Fibroblast of skin of left quadriceps (primary cell): ENCODE results near the gene ADCY2.
A peak's percentile ranks its signal among the peaks of the same experiment; 100 is the strongest.

Experiments
- DNase-seq, 2 experiments: peaks; one replicate each; pipeline ENCODE4 v3.0.0-alpha.2; 2013; ENCODE audit warnings: low read depth in 2 of 2

The ADCY2 gene

GRCh38 chr5:7784683-7785380 is 388.9 kb downstream of the ADCY2 start:
- DNase-seq: no peak

- DNase-seq: no peak
Measured at GRCh38 chr5:7787770-7788169, 391.8 kb downstream of the ADCY2 start.

DNA sequence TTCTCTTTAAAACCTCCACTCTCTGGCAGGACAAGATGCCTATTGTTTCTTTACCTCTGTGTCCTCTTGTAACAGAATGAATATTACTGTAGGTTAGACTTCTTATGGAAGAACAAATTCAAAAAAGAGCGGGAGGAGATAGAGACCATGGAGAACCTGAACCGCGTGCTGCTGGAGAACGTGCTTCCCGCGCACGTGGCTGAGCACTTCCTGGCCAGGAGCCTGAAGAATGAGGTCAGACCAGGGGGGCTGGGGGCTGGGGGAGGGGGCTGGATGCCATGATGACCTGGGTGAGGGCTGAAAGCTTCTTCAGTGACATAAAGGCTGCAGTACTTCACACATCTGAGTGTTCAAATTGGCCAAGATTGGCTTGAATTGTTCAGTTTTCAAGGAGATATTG is 393.6 kb downstream of the ADCY2 start:
- no peak for DNase-seq

DNA sequence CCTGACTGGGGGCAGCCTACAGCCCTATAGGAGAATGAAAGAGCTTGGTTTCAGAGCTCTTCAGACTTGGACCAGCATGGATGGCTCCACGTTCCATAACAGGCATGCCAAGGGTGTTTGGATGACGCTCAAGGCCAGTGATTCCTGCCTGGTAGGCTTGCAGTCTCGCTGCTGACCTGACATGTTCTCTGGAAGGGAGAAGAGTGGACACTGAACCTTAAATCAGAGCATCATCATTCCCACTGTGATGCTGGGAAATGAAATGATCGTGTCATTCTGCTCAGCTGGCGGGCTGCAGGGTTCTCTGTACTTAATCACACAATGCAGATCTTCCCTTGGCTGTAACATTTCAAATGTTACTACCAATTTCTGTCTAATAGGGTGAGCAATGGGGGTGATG is 398.0 kb downstream of the ADCY2 start:
- no peak for DNase-seq

- no peak for DNase-seq
Measured at GRCh38 chr5:7794311-7794710, 398.4 kb downstream of the ADCY2 start.

DNA sequence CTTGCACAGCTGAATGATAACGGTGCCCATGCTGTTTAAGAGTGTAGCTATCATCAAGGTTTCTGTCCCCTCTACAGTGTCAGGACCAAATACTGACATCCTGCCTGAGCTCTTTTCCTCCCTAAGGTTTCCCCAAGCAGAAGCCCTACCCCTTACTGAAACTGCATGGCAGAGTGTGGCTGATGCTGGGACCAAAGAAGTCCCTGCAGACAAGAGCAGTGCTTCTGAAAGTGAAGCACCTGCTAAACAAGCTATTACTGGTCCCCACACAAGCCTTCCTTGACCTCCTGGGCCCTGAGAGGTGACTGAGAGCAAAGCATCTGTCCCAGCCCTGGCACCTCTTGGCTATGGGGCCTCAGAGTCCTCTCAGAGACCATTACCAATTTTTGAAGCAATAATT is 398.9 kb downstream of the ADCY2 start:
- DNase-seq: no peak

DNA sequence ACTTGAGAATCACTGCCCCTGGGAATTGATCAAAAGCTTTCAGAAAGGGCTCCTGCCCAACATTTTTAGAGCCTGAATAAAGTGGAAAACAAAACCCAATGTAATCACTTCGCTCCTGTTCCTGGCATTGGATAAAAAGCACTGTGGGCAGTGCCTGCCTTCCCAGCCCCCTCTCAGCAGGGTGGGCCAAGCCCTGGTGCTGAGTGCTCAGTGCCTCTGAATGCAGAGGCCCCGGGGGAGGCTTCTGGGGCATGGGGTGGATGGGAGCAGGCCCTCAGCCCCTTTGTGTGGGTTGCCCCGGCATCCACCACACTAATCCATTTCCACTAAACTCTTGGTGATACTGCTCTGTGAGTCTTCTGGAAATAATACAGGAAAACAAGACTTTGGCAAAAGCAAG is 399.4 kb downstream of the ADCY2 start:
- DNase-seq: no peak

DNA sequence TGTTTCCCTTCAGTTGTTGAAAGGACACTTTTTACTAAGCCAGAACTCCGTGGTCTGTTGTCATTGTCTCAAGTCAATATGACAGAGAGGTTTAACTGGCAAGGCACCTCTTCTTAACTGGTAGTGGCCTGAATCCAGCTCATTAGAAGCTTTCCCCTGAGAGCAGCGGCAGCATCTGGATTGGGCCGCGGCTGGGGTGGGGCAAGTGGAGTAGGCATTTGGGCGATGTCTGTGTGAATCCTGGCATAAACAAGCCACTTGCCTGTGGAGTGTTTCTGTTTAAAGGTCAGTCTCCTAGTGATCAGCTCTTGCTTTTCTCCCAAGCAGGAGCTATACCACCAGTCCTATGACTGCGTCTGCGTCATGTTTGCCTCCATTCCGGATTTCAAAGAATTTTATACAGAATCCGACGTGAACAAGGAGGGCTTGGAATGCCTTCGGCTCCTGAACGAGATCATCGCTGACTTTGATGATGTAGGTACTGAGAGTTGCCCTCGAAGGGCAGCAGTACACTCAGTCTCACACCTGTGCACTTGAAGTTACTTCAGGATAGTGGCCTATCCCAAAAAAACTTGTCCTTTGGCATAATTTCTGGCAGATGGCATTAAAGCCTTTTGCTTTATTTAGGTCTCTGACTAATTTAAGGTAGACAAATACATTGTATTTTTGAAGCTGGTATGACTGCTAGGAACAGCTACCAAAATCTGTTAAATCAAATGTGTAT is 406.1 kb downstream of the ADCY2 start:
- DNase-seq: no peak

GRCh38 chr5:7802855-7803254 is 406.9 kb downstream of the ADCY2 start:
- no peak for DNase-seq

DNA sequence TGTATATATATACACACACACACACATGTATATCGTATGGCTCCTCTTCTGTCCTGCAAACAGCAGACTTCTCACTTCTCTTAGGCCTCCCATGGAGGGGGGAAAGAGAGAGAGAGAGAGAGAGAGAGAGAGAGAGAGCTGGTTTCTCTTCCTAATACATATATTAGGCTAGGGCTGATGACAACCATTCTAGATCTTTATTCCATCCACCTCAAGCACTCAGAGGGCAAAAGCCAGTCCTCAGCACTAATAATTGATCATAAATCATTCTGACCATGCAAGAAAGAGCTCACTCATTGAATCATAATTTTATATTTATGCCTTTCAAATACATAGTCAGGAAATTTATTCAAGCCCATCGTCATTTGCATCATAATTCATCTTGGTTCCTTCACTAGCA is 408.0 kb downstream of the ADCY2 start:
- no peak for DNase-seq

GRCh38 chr5:7805379-7805778 is 409.4 kb downstream of the ADCY2 start:
- DNase-seq: no peak

GRCh38 chr5:7808998-7809397 is 413.1 kb downstream of the ADCY2 start:
- no peak for DNase-seq

DNA sequence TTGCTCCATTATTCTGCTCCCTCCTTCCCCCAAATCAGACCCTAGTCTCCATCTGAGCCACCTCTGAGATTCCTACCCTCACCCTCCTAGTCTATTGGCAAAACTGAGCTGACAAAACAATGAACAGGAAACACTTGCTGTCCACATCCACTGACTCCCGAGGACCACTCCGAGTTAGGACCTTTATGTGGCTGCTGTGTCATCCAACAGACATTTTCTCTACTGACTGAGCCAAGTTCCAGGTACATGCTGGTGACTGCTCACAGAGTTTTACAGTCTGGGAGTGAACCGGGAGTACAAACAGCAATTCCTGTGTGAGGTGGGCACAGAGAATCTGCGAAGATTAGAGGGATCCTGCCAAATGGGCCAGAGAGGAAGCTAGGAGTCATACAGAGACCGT is 415.8 kb downstream of the ADCY2 start:
- DNase-seq: no peak

- no peak for DNase-seq
Measured at GRCh38 chr5:7813007-7813406, 417.1 kb downstream of the ADCY2 start.

DNA sequence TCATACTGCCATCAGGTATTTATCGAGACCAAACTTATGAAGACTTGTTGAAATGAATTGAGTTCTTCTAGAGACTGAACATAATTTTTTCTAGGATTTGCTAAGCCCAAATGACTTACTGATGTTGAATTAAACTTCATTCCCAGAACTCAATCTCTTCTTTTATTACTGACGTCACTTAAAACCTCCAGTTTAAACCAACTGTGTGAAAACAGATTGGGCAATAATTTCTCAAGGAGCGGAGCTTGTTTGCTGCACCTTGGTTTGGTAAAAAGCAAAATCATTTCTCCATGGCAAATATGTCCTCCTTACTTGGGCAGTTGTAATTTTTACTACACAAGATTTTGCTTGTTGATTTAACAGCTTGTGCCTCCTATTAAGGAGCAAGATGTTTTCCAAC is 417.6 kb downstream of the ADCY2 start:
- no peak for DNase-seq

- no peak for DNase-seq
Measured at GRCh38 chr5:7814816-7815215, 418.9 kb downstream of the ADCY2 start.

DNA sequence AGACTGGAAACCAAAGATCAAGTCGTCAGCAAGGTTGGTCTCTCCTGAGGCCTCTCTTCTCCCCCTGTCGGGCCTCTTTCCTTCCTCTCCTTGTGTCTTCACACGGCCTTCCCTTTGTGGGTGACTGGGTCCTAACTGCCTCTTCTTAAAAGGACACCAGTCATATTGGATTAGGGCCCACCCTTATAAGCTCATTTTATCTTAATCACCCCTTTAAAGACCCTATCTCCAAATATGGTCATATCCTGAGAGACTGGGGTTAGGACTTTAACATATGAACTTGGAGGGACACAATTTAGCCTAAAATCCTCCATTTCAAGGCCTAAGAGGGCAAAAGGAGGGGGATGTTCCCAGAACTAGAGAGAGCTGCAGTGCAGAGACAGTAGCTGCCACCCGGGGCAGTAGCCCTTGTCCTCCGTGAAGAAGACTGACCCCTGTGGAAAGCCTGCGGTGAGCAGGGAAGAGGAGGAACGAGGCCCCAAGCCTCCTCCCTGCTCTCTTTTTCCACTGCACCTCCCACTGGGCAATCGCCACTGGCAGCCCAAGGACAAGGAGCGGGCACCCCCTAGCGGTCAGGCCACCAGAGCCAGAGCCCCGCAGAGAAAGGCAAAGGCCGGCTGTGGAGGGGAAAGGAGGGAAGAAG is 420.1 kb downstream of the ADCY2 start:
- peak in 1 of 2 experiments; percentile 8 for DNase-seq

GRCh38 chr5:7816535-7816901 is 420.6 kb downstream of the ADCY2 start:
- no peak for DNase-seq

DNA sequence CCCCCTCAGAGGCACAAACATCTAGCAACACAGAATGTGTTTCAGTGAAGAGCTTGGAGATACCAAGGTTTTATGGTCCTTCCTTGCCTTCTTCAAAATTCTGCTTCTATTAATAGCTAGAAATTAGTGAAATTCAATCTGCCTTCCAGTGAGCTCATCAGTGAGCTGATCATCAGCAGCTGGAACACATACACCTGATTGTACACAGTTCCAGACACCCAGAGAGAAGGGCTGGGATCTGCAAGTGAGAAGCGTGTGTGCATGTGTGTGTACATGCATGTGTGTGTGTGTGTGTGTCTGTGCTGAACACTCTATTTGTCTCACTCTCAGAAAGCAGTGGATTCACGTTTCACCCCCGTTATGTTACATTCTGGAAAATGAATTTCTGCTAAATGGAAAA is 426.5 kb downstream of the ADCY2 start:
- DNase-seq: no peak

- no peak for DNase-seq
Measured at GRCh38 chr5:7823594-7823993, 427.7 kb downstream of the ADCY2 start.

DNA sequence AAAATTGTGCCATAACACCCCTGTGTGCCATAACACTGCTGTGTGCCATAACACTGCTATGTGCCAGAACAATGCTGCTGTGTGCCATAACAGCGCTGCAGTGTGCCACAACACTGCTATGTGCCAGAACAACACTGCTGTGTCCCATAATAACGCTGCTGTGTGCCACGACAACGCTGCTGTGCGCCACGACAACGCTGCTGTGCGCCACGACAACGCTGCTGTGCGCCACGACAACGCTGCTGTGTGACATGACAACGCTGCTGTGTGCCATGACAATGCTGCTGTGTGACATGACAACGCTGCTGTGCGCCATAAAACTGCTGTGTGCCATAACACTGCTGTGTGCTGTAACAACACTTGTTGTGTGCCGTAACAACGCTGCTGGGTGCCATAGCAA is 429.1 kb downstream of the ADCY2 start:
- no peak for DNase-seq

DNA sequence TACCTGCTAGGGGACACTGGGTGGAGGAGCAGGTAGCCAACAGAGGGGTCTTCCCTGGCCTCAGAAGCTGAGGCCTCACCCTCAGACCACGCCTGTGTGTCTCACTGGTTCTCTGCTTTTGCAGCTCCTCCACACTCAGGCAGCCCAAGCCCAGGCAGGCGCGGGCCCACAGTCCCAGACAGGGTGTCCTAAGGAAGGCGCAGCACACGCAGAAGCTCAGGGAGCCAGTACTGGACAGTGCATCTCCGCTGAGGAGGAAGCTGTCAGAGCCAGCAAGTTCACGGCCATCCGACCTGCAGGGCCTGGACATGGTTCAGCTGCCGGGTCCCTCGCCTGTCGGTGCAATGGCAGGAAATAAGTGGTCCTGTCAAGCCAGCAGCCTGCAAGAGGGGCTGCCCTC is 429.7 kb downstream of the ADCY2 start:
- DNase-seq: no peak

DNA sequence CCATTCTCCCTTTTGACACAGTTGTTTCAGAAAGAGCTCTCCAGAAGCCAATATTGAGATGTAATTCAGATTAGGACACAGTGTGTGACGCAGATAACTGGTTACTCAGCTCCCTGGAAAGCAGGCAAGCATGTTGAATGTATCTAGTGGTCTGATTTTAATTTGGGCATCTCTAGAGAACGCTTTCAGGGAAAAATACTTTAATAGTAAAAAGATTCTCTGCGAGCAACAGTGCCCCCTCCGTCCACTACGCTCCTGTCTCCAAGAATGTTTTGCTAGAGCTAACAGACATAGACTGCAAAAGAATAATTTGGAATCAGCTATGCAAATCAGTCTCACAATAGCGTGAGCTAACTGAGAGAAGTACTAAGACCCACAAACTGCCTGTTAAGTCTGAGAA is 431.7 kb downstream of the ADCY2 start:
- DNase-seq: peak in 1 of 2 experiments; percentile 5
